H54 (cell line): ENCODE results near the gene SEPTIN1.
"Not testable (repeated sequence)": the region's sequence is repeated elsewhere in the genome, so short reads cannot be mapped to it uniquely, and the experiment has no call there.

Source experiments
- DNase-seq: peaks from one replicate; pipeline ENCODE4 v3.0.0; 2011; ENCODE audit warnings: low spot score, mixed read lengths; ENCODE audit not compliant: insufficient read length
- FAIRE-seq: peaks from 3 replicates; lab custom pipeline; 2011; peaks lifted over from hg19 to GRCh38; lab: Jason Lieb, UNC
- POLR2A ChIP-seq: IDR thresholded peaks from 2 replicates; pipeline ENCODE4 v1.6.1; 2011; ENCODE audit warnings: low read depth, mild to moderate bottlenecking, low read length

SEPTIN1 gene

DNA sequence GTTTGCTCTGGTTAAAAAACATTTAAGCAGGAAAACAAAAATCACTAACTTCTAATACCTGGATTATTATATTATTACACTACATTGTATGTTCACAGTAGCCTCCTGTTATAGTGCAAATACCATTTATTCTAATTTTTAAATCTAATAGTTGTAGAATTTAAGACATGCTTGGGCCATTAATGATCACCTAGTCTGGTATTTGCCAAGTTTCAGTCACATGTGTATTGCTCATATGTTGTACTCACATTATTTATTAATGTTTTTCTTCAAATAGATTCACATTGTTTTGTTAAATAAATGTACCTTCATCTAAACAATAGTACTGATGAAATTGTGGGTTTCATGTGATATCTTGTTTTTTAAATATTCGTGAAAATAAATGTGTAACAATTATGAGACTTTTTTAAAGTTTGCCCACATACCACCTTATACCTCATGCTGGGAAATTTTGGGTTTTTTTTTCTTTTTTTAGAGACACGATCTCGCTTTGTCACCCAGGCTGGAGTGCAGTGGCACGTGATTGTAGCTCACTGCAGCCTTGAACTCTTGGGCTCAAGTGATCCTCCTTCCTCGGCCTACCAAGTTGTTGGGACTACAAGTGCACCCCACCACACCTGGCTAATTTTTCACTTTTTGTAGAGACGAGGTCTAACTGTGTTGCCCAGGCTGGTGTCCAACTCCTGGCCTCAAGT is 30.9 kb upstream of the SEPTIN1 start:
- DNase-seq (no peak), FAIRE-seq (no peak)
- no peak for TF ChIP-seq POLR2A

DNA sequence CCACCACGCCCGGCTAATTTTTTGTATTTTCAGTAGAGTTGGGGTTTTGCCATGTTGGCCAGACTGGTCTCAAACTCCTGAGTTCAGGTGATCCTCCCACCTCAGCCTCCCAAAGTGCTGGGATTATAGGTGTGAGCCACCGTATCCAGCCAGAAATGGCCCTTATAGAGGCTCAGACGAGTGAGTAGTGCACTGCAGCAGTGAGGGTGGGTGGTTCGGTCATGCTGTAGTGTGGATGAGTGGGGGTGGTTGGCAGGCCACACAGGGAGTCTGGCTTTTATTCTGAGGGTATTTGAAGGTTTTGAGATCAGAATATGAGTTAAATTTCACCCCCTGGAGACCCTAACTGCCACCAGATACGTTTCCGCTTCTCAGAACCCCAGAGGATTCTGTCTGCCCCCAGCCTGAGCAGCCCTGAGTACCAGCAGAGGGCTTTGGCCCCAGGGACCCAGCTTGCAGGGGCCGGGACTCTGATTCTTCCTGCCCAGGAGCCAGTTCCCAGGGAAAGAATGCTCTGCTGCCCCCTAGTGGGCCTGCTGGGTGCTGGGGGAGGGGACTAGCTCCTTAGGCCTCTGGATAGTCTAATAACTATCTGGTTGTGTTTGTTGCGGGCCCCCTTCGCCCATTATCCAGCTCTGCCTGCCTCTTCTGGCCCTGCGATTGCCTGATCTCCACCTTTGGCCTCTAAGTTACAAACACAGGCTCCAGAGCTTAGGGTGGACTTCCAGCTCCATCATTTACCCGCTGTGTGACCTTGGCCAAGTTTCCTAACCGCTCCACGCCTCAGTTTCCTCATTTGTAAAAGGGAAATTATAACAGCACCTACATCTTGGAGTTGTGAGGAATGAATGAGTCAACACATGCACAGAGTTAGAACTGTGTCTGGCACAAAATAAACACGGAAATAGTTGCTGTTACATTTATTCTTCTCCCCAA is 27.0 kb upstream of the SEPTIN1 start:
- FAIRE-seq (no peak), DNase-seq (peak; percentile 83)
- TF ChIP-seq POLR2A, result no peak

DNA sequence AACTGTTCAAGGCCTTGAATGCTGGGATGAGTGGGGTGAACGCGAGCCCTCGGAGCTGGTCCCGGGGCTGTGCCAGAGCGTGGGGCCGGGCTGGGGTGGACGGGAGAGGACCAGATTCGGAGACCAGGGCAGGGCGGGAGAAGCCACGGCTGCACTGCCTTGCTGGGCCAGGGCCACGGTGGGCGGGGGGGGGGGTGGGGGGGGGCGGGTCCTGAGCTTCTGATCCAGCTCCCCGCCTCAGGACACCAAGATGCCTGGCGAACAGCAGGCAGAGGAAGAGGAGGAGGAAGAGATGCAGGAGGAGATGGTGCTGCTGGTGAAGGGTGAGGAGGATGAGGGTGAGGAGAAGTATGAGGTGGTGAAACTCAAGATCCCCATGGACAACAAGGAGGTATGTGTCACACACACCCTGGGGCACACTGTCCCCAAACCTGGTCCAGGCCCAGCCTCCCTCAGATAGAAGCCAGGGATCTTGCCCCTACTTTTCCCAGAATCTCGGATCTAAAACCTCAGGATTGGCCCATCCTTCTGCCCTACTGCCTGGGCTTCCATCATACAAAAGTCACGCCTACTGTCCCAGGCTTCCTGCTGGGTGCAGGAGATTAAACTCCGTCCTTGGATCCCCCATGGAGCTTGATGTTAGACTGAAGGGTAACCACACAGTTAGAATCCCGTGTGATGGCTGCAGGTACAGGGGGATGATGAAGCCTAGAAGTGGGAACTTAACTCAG is 25.6 kb upstream of the SEPTIN1 start:
- no peak for FAIRE-seq
- no peak for DNase-seq
- no peak for TF ChIP-seq POLR2A

DNA sequence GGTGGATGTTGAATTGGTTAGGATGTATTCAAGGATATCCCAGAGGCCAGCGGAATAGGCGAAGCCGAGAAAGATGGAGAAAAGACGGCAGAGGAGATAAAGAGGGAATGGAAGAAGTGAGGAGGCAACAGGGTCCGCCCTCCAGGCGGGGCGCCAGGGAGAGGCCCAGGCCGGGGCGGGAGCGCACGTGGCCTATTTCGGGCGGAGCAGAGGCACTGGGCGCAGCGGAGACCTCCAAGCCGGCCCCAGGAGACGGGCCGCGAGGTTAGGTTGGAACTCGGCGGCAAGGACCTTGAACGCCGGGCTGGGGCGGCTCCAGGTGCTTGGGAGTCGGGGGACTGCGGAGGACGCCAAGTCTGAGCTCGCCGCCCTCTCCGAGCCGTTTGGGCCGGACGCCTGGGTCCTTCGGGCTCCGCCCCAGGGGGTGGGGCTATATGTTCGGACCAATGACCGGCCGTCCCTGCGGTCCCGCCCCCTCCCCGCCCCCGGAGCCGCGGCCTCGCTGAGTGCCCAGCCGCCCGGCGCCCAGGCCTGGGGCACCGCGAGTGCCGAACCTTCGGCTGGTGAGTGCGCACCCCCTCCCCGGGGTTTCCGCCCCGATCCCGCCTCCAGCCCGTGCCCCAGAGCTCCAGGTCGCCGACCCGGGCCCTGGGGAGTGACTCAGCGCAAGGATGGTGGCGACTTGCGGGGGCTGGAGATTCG is 24.9 kb upstream of the SEPTIN1 start, which contains the start of gene ZNF771:
Gene ZNF771 (plus strand): TSS at position 505 of the 702 bp plus-strand sequence. CDS start 448 bp downstream, outside the sequence.
- no peak; the same call in none of the 2 replicates for TF ChIP-seq POLR2A
- DNase-seq (peak; percentile 79), FAIRE-seq (no peak)

DNA sequence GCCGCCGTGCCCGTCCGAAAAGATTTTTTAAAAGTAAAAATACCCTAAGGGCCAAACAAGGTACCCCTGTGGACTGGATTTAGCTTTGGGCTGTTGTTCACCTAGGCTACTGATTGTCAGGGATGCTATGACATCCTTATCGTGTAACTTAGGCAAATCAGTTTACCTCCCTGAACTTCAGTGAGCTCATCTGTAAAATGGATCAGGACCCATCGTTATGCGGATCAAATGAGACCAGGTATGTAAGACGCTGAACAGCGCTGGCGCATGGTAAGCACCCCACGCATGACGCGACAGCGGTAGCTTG is 24.4 kb upstream of the SEPTIN1 start:
- DNase-seq, result no peak
- no peak for TF ChIP-seq POLR2A
- no peak for FAIRE-seq

DNA sequence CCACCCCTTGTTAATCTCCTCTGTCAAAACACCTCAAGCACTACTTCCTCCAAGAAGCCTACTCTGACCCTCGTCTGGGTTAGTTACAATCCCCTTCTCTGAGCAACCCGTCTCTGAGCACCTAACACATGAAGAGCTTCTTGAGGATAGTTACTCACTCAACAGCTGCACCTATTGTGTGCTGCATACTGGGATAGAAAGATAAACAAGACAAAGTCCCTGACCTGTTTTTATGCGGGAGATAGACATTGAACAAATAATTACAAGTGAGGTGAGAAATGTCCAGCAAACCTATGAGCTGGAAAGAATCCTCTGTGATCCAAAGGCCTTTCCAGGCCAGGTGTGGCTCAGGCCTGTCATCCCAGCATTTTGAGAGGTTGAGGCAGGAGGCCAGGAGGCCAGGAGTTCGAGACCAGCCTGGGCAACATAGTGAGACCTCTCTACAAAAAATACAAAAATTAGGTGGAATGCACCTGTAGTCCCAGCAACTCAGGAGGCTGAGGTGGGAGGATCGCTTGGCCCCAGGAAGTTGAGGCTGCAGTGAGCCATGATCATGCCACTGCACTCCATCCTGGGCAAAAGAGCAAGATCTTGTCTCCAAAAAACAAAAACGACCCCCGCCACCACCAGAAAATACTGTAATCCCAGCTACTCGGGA is 19.5 kb upstream of the SEPTIN1 start:
- DNase-seq, result no peak
- FAIRE-seq, result no peak

DNA sequence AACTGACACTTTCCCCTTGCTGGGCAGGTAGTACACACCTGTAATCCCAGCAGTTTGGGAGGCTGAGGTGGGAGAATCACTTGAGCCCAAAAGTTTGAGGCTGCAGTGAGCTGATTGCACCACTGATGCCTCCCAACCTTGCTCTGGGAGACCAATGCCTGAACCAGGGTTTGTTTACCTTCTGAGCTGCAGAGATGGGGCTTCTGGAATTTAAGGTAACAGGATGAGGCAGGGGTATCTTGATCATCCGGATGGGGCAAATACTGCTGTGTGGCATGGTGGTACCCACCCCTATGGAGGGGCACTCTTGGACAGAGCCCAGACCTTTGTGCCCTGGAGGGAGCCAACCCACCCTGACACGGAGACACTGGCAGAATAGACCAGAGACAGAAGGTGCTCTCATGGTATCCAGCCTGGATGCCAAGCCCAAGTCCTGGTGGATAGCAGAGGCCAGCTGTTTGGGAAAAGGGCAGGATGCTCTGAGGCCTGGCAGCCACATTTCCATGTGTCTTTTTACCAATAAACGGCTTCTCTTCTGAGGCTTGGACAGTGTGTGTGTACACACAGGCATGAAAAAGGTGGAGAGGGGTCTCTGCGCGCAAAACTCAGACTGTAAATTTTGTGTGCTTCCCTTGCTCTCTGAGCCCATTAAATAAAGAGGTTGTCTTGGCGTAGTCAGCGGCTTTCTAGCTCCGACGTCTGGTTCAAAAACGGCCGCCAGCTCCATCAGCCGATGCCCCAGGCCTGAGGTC is 17.2 kb upstream of the SEPTIN1 start:
- TF ChIP-seq POLR2A, result no peak
- FAIRE-seq, result no peak
- no peak for DNase-seq

More for the DNA sequence above, 19.5 kb upstream of the SEPTIN1 start:
- no peak for TF ChIP-seq POLR2A

DNA sequence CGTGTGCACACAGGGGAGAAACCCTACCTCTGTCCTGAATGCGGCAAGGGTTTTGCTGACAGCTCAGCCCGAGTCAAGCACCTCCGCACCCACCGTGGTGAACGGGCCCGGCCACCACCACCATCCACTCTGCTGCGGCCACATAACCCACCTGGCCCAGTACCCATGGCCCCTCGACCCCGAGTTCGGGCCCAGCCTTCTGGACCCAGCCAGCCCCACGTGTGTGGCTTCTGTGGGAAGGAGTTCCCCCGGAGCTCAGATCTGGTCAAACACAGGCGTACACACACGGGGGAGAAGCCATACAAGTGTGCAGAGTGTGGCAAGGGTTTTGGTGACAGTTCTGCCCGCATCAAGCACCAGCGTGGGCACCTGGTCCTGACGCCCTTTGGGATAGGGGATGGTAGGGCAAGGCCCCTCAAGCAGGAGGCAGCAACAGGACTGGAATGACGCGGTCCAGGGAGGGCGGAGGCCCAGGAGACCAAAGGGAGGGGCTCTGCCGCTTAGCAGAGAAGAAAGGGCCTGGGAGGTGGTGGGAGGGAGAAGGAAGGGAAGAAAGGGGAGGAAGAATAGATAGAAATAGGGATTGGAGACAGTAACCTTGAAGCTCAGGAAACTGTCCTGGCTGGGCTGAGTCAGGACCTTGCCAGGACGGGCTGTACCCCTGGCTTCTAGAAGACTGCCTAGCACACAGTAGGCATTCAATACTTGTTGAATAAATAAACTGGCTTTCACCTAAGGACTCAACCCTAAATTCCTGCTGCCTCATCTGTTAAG is 16.5 kb upstream of the SEPTIN1 start:
- no peak for TF ChIP-seq POLR2A
- DNase-seq (no peak), FAIRE-seq (no peak)

DNA sequence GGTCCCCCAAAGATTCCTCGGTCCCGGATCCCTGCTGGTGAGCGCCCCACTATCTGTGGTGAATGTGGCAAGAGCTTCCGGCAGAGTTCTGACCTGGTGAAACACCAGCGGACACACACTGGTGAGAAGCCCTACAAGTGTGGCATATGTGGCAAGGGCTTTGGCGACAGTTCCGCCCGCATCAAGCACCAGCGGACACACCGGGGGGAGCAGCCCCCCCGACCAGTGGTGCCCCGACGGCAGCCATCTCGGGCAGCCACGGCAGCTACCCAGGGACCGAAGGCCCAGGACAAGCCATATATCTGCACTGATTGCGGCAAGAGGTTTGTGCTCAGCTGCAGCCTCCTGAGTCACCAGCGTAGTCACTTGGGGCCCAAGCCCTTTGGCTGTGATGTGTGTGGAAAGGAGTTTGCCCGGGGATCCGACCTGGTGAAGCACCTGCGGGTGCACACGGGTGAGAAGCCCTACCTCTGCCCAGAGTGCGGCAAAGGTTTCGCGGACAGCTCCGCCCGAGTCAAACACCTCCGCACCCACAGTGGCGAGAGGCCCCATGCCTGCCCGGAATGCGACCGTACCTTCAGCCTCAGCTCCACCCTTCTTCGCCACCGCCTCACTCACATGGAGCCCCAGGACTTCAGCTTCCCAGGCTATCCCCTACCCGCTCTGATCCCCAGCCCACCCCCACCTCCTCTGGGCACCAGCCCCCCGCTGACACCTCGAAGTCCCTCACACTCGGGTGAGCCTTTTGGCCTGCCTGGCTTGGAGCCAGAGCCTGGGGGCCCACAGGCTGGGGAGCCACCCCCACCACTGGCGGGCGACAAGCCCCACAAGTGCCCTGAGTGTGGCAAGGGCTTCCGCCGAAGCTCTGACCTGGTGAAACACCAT is 15.7 kb upstream of the SEPTIN1 start:
- DNase-seq (no peak), FAIRE-seq (no peak)
- TF ChIP-seq POLR2A, result no peak

DNA sequence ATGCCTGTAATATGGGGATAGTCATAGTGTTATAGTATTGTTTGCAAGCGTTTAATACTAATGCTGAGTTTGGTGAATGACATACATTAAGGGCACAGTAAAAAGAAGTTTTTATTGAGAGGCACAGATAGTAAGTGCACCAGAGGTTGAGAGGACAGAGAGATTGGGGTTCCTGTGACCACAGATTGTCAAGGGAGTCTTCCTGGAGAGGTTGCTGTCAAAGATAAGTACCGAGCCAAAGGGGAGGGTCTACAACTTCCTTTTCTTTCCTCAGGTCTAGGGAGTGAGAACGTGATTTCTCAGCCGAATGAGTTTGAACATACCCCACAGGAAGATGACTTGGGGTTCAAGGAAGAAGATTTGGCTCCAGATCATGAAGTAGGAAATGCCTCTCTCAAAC is 14.7 kb upstream of the SEPTIN1 start:
- no peak for DNase-seq
- no peak for TF ChIP-seq POLR2A
- no peak for FAIRE-seq

DNA sequence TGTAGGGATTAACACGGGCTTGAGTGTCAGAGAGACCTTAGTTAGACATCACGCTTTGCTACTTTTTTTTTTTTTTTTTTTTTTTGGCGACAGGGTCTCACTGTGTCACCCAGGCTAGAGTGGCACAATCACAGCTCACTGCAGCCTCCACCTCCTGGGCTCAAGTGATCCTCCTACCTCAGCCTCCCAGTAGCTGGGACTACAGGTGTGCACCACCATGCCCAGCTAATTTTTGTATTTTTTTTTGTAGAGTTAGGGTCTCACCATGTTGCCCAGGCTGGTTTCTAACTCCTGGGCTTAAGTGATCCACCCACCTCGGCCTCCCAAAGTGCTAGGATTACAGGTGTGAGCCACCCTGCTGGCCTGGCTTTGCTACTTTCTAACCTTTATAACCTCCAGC is 14.3 kb upstream of the SEPTIN1 start:
- not testable (repeated sequence) for FAIRE-seq, DNase-seq
